Measurements from ENCODE around the gene WWC1.
"Not testable (repeated sequence)": the region's sequence is repeated elsewhere in the genome, so short reads cannot be mapped to it uniquely, and the experiment has no call there.

Gene WWC1

DNA sequence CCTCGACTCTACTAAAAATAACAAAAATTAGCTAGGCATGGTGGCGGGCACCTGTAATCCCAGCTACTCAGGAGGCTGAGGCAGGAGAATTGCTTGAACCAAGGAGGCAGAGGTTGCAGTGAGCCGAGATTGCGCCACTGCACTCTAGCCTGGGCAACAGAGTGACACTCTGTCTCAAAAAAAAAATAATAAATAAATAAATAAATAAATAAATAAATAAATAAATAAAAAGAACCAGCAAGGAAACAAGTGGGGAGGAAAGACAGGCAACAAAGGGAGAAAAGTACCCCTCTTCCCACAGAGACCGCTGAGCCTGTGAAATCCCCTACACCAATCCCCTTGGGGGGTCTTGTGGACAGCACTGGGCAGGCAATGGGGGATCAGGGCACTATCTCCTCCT, 4.6 kb upstream of the WWC1 start:
- DNase-seq = not testable (repeated sequence)

DNA sequence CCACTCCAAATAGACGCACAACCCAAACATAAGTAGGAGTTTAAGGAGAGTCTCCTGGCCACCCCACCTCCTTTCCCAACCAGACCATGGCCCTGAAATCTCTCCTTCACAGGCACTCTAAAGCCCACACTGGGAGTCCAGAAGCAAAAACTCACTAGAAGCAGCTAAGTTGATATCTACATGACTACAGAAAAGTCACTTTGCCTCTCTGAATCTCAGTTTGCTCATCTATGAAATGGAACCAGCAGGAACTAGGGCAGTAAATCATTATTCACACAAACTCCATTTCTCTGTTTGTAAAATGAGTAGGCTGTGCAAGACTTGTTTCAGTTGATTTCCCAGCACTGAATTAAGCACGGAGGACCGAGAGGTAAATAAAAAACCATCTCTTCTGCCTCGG, 4.1 kb upstream of the WWC1 start:
- no peak for DNase-seq

DNA sequence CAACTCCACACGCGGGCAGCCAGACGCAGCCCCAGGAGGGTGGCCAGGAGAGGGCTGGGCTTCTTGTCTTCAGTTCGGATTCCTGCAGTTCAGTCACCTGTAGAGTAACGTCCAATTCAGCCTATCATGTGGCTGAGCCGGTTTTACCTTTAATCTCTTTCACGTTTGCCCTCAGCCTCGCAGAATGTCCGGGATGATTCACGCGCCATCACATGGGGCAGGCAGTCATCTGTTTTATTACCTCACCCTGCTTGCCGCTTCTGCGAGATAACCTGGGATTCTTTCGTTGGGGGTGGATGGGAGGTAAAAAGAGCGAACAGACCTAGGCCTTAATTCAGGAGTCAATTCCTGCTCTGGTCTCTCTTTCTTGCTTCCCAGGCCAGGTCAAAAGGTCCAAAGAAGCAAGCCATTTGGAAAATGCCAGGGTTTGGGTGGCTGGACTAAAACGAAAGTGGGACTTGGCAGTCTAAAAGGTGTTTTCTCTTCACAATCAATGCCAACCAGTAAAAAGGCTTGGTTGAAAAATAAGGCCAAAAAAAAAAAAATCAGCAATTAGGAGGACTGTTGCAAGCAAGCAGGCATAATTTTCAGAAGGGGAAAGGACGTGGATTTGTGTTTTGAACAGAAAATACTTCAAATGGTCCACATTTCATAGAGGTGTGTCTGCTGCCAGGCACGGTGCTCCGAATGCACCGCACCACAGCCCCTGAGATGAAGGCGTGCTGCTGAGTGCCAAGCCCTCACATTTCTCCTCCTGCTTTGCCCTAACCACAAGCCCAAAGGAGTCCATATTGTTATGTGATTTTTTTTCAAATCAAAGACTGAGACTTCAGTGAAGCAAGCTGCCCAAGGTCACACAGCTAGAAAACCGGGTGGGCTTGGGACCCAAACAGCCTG, 2.8 kb upstream of the WWC1 start:
- DNase-seq = no peak

DNA sequence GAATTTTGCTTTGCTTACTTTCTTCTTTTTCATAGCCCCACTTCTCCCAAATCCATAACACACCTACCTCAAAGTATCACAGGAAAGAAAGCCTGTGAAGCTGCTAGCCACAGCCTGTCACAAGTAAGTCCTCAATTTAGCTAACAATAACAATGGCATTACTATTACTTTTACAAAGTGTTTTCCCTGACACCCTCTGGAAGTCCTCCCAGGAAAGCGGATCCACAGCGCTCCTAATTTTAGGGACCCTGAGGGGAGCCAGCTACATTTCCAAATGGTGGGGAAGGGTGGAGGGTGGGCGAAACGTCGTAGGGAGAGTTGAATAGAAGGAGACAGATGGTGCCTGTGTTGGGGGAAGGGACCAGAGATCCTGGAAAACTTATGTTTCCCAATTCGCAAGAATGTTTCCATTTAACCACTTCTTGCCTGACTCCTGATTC, 523 bp upstream of the WWC1 start:
- DNase-seq = no peak

DNA sequence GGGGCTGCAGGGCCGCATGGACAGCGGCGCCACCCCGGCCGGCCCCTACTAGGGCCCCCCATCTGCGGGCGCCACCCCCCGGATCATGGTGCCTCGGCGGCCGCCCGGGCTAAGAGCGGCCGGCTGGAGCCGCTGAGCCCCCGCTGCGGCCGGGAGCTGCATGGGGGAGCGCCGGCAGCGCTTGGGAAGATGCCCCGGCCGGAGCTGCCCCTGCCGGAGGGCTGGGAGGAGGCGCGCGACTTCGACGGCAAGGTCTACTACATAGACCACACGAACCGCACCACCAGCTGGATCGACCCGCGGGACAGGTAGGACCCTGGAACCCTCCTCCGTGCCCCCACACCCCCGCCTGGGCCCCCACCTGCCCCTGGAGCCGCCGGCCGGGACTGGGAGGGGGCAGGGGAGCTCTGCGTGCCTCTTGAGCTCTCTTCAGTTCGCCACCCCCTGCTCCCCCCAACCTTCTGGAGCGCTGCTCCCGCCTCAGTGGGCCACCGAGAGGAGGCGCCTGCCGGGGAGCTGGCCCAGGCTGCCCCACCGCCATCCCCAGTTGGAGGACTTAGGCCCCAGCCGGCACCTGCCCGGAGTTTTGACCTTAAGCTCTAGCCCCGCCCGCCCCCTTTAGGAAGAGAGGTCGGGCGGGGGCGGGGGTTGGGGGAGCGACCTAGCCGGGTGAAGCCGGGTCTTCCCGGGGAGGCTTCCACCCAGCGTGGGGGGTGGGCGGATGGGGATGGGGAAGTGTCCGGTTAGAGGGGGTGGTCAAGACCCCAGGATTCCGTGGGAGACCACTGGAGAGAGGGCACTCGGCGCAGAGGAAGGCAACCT, 730 bp downstream of the WWC1 start:
- DNase-seq = no peak

DNA sequence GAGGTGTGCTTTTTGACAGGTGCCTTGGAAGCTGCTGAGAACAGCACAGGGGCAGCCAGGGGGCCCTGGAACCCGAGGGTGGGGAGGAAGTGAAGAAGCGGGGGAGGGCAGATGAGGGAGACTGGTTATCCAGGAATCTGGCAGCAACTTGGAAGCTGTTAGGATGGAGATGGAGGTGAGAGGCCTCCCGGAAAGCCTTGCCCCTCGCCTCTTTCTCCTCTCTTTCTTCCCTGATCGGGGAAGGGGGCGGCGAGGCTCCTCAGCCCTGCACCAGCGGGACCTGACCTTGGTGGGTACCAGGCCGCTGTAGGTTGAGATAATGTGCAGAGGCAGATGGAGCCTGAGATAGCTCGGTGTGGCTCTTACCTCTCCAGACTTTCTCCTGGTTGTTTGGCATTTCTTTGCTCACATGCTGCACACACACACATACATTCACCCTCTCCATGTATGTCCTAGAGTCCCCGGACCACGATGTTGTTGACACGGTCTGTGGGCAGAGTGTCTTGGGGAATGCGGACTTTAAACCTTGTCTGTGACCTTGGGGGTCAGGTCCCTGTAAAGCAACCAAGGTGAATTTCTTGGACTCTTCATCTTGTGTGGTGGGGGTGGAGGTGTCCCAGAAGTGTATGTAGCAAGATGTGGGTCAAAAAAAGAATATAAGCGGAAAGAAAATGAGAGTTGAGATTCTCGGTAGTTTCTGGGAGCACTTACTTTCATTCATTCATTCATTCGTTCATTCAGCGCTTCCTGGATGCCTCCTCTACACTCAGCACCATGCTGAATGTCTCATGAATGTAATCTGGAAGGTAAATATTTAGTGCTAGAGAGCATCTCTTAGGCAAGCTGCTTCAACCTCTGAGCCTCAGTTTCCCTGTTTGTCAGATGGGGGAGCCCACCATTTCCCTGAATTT, 1.6 kb downstream of the WWC1 start:
- no peak for DNase-seq

DNA sequence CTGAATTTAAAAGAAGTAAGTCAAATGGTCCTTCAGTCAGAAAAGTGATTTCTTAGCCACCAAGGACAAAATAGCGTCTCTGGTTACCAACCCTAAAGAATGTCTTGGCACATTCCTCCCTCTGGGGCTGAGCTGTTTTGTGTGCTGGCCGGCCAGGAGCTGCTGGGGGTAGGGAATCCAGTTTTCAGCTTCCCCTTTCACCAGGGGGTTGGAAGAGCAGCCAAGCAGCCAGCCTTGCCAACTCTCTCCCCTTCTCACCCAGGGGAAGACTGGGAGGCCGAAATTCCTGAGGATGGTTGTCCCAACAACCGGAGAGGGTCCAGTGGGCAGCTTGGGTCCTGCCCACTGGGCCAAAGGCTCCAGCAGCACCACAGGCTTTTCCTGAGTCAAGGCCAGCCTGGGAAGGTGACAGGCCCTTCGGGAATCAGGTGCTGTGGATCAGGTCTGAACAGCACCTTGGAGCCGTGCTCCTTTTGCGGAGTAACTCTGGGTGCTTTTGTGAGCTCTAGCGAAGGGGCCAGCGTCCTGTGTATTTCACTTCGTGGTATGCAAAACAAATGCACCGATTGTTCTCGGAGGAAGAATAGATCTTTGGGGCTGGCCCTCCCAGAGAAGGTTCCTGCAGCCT, 4.2 kb downstream of the WWC1 start:
- DNase-seq = no peak

DNA sequence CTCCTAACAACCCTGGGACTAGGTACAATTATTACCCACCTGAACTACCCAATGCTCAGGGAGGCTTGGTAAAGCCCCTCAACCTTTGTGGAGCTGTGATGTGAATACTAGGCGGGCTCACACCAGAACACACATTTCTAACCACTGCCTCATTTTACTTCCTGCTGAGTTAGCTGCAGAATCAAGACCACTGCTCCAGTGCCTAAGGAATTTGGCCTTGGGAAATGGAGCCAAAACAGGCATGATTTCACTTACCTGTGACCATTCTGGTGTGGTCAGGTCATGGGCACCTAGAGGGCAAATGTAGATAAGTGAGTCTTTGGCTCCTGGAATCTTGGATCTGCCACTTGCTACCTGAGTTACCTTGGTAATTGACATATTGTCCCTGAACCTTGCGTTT, 5.2 kb downstream of the WWC1 start:
- no peak for DNase-seq

DNA sequence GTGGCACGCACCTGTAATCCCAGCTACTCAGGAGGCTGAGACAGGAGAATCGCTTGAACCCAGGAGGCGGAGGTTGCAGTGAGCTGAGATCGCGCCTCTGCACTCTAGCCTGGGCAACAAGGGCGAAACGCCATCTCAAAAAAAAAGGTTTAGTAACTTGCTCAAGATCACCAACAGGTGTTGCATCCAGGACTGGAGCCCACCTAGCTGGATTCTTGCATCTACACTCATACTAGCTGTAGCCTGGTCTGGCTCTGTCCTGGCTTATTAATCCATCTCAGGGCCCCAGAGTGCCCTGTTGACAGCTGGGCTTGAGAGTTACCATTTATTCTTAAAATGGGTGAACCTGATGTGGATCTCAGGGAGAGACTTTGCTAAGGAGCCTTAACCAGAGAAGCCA, 7.5 kb downstream of the WWC1 start:
- no peak for DNase-seq

DNA sequence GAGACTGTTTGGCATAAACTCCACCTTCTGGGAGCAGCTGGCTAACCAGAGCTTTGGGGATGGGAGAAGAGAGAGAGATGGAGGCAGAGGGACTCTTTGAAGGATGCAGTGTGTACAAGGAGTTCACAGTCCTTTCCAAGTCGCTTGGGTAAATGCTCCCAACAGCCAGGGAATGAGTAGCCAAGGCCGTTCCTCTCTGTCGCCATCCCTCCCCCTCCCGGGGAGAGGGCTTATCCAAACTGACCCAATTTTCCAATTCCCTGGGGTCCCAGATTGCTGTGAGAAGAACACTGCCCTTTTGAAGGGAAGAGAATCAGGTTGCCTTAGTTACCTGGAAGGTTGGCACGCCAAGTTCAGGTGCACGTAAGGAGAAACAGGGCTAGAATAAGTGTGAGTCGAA, 7.9 kb downstream of the WWC1 start:
- no peak for DNase-seq

DNA sequence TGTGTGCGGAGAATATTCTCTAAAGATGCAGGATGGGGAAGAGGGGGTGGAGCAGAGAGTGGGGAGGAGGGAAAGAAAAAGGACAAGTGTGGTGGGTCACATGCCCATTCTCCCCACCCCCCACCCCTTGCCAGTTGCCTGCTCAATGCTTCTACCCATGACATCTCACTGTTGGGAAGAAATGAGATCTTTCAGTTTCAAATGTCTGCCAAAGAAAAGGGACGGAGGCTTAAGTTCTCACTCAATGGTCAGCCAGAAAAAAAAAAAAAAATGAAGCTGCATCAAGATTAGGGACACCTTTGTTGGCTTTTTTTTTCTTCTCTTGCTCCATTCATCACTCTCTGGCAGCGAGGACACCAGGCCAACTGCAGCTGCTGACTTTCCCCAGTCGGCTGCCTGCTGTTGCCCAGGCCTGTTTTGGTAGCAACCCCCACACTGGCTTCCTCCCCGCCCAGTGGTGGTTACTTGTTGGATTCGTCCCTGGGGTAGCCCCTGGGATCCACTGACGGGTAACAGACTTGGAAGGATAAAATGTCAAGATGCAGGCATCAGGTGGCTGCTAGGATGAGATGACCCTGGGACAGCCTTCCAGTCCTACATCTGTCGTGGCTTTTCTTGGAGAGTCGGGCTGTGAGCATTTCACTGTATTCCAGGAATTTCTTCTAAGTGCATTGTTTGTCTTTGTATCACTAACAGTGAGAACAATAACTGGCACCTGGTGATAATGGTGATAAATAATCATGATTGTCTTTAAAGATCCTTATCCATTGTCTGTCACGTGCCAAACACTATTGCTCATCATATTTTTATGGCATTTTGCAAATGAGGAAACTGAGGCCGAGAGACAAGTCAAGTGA, 9.1 kb downstream of the WWC1 start:
- DNase-seq = no peak

DNA sequence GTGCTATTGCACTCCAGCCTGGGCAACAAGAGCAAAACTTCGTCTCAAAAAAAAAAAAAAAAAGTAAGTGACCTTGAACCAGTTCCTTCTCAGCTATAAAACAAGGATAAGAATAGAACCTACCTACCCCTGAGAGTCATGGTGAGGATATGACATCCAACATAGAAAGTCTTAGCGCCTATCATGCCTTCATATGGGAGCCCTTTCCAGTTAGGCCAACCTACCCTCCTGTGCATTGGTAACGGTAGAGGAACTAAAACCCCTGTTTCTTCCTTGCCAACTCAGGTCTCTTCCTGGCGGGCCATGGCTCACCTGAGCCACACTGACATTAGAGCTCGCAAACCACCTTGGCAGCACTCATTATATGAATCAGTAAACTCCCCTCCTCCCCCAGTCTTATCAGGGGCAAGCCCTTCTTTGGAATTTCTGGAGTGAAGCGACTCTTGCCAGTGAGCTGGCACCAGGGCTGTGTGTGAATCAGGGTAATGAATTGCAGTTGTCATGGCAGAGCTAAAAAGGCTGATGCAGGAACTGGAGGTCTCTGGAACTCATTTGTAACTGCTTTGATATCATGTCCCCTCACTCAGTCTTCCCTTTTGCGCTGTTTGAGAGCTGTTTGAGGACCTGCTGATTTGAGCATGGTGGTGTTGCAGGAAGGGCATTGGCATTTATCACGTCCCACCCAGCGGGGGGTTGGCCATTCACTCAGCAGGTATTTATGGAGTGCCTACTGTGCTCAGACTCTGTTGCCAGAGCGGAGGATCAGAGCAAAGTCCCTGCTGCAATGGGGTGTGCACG, 10.3 kb downstream of the WWC1 start:
- no peak for DNase-seq

DNA sequence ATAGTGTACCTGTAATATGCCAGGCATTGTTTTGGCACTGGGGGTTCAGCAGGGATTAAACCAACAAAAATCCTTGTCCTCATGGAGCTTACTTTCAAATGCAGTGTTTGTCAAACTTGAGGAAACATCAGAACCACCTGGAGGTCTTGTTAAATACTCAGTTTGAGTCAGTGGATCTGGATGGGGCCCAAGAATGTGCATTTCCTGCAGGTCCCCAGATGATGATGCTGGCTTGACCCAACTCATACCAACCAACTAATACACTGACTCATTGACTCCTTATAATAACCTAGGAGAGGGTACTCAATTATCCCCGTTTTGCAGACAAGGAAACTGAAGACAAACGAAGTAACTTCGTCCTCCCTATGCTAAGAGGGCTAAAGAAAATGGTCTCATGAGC, 11.3 kb downstream of the WWC1 start:
- no peak for DNase-seq

DNA sequence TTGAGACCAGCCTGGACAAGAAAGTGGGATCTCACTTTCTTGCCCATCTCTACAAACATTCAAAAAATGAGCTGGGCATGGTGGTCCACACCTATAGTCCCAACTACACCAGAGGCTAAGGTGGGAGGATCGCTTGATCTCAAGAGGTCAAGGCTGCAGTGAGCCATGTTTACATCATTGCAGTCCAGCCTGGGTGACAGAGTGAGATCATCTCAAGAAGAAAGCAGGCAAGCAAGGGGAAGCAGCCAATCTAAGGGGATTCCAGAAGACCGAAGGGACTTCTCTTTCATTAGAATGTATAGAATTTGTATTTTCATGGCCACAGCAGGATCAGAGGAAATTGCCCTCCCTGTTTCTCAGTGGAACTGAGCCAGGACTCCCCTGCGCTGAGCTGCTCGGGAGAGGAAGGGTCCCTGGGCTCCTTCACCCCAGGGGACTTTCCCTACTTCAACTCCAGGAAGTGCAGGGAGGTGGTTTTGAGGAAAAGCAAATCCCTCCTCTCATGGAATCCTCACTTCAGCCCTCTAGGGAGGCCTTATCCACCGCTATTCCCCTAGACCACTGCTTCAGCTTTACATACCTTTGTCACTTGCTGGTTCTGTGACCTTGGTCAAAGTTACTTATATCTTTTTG, 12.1 kb downstream of the WWC1 start:
- DNase-seq = no peak

DNA sequence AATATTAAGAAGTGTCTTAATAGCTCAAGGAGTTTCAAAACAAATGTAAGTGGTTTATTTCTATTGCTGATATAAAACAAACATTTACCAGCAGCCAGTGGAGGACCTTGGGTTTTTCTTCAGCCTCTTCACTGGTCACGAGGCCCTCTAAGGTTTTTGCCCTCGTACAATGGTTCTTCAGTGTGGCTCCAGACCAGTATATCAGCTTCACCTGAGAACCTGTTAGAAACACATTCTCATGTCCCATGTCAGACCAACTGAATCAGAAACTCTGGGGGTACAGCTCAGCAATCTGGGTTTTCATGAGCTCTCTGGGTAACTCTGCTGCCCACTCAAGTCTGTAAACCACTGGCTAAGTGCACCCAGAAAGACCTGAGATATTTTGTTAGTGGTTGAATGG, 12.9 kb downstream of the WWC1 start:
- DNase-seq = no peak

DNA sequence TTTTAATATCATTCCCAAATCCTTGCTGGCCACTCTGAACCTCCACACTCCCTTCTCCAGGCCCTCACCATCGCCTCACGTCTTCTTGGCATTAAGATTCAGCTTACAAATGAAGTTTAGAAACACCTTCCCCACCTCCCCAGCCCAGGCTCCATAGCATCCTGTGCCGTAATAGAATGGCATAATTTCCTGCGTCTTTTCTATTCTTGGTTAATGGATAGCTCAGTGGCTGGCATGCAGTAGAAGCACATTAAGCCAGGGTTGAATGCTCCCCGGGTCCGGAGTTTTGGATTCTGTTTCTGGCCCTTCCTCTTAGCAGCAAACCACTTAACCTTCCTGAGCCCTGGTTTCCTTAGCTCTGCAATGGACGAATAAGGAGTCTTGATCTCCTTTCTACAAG, 13.8 kb downstream of the WWC1 start:
- no peak for DNase-seq

DNA sequence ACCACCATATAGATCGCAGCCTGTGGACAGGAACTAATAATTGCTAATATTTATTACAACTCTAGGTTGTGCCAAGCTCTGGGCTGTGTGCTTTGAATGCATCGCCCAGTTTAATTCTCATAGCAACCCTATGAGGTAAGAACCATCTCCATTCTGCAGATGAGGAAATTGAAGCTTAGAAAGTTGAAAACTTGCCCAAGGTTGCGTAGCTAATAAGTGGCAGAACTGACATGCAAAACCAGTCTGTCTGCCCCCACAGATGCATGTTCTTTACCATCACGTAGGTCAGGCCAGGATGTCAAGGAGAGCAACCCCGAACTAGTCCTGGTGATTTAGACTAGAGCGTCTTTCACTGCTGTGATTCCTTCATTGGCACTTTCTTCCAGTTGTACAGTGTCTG, 15.6 kb downstream of the WWC1 start:
- no peak for DNase-seq

DNA sequence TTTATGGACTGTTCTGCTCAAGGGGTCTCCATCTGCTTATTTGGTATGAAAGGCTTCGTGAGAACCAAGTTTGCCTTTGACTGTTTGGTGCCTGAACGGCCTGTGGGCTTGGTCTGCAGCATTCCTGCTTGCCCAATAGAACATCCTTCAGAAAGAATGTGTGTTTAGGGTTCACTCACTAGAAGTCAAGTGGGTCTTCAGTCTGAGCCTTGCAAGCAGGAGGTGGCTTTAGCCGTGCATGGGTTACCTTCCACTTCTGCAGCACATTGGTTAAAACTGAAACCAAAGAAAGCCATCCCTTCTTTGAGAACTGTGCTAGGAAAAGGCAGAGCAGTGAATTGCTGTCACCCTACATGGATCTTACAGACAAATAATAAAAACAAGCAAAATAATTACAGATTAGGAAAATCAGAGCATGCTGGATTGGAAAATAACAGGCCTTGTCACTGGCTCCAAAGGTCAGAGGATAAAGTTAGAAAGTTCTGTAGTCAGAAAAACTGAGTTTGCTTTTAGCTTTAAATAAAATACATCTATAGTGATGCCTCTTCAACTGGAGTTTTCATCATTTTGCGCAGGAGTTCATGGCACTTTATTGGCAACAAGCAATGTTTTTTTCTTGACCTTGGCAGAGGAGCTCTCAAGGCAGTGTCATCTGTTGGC, 16.6 kb downstream of the WWC1 start:
- DNase-seq = no peak

DNA sequence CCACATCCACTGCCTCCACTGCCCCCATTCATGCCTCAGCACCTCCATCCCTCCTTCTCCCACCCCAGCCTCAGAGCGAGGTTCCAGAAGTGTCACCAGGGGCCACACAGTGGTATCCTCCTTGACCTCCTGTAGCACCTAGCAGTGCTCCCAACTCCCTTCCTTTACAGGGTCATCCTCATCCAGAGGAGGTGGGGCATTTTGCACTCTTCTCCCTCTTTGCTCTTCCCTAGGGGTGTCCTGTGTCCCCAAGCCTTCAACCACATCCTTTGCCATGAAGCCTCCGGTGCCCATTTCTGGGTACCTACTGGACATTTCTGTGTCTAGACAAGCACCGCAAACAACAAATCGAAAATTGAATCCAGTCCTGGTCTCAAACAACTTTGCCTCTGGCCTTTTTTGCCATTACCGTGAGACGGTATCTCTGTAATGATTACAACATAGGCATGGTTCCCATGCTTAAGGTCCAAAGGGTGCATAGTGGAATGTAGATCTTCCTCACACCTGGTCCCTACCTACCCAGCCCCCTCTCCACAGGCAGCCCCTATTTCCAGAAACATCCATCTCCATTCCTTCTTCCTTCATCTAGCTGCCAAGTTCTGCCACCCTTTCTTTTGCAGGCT, 17.6 kb downstream of the WWC1 start:
- DNase-seq = no peak
